NCI-H2081 (cell line): Measurements from ENCODE around the gene PIK3CG.
"Not testable (repeated sequence)": the region's sequence is repeated elsewhere in the genome, so short reads cannot be mapped to it uniquely, and the experiment has no call there.

Experiments
- DNase-seq, 2 experiments: peaks; one replicate each; lab custom pipeline; 2025; lab: John Stamatoyannopoulos, UW

PIK3CG gene

DNA sequence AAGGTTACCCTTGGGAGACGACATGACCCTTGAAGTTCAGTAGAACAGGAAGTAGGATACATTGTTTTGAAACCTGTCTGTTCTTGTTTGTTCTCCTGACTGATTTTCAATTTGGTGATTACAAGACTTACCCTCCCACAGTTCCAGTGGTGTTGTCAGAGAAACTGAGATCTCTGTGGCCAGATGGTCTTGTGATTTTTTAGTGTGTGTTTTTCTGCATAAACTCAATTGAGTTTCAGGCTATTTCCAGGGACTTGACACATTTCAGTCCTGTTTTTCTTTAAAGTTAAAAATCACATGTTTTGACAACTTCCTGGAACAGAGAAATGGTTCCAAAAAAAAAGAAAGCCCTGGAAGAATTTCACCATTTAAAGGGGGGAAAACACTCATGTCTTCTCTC lies 22.3 kb downstream of the PIK3CG start:
- DNase-seq, result no peak

DNA sequence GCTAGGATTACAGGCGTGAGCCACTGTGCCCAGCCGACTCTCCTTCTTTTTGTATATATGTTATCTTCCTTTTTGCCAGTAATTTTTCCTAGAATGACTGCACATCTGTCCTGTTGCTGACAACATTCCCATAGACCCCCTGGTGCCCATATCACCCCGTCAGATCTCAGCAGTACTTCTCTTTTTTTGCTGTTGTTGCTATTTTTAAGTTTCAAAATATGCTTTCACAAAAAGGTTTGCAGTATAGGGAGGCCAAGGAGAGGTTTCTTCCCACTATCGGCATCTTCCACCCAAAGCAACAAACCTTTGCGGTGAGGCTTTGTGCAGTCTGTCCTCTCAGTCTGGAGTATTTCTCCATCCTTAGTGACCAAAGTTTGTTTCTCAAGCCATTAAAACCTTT lies 23.1 kb downstream of the PIK3CG start:
- no peak for DNase-seq

DNA sequence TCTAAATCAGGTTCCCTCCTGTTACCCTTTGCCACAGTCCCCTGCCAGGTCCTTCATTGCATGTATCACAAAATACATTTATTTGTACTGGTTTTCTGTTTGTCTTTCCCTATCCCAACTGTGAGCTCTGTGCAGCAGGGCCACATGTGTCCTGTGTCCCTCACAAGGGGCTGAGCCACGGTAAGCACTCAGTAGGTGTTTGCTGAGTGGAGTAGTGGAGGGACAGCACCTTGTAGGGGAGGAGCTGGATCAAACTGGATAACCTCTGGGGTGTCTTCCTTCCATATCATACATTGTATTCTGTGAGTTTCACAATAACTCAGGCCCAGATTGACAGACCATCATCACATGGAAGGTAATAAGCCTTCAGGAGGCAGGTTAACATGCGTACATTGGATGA lies 25.9 kb downstream of the PIK3CG start:
- no peak for DNase-seq

DNA sequence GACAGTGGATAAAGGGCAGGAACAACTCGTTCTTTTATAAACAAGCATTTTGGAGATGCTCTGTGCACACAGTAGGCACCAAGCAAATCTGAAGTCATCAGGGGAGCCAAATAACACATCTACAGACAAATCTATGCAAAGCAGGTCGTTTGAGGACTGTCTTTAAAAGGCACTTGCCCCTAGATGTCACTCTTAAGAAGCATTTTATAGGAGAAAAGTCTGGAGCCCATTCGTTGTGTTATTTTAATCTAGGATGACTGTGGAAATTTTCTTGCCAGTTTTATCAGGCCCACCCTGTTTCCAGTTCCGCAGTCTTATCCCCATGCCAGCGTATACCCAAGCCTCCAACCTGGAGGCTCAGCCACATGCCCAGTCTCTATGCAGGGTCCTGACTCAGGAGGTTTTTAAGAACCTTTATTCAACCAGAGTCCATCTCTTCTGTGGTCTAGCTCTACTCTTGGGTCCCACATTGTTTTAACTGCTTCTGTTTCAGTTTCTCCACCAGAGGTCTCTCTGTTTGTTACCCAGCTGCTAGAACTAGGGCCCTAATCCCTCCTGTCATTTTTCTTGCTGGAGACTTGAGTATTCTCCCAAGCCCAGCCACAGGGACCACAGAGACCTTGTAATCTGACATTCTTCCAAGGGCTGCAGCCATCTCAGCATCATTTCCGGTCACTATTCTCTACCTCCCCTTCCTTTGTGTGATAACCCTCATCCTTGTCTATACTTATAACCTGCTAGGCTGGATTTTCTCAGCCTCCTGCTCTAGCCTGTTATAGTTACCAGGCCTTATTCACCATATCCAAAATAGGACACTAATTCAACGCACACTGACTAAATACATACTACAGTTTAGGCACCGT lies 26.7 kb downstream of the PIK3CG start:
- peak; percentile 43 to 51 for DNase-seq

DNA sequence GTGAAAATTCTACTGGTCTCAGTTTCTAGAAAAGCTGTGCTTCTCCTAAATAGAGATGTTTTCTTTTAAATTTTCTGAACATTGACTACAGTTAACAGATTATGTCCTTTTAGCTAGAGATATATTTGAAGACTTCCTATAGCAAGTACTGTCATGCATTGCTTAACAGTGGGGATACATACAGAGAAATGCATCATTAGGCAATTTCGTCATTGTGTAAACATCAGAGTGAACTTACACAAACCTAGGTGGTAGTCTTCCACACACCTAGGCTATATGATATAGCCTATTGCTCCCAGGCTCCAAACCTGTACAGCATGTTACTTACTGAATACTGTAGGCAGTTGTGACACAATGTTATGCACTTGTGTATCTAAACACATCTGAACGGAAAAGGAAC lies 28.5 kb downstream of the PIK3CG start:
- no peak for DNase-seq

DNA sequence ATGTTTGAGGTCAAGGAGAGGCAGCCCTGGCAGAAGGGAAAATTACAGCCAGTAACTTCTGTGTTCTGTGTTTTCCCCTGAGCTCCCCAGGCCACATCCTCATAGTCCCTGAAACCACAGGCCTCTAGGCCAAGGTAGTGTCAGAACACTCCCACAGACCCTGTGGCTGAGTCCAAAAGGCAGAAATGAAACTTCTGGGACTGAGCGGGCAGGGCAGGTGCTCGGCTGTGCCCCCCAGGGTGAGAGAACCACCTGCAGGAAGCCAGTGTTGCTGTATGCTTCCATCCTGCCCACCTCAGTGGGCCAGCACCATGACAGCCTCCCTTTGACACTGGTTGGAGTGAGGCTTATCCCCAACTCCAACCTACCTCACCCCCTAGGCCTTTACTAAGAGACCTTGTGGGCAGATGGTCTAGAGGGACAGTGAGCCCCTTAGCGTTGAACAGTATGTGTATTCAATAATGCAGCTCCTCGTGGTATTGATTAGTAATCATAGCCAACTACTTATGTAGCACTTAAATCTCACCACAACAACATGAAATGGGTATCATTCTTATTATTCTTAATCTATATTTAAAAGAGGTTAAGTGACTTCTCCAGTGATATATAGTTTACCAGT lies 30.3 kb downstream of the PIK3CG start:
- no peak for DNase-seq

DNA sequence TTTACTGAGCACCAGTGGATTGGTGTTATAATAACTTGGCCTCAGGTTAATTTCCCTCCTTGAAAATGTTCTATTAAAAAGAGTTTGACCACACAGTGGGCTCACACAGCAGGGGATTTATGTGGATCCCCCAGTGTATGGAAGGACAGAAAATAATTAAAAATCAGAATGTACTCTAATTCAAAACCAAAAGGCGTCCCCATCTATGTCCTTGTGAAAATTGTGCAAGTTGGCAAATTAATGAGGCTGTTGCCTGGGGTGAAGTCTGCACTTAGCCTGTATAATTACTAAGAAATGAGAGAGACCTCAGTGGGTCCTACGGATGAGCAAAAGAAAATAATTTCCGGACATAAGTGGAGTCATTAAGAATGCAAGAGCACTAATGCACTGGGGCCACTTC lies 31.1 kb downstream of the PIK3CG start:
- no peak for DNase-seq

DNA sequence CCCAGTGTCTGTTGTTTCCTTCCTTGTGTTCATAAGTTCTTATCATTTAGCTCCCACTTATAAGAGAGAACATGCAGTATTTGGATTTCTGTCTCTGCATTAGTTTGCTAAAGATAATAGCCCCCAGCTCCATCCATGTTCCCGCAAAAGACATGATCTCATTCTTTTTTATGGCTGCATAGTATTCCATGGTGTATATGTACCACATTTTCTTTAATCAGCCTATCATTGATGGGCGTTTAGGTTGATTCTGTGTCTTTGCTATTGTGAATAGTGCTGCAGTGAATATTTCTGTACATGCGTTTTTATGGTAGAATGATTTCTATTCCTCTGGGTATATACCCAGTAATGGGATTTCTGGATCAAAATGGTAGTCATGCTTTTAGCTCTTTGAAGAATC lies 32.5 kb downstream of the PIK3CG start:
- DNase-seq, result not testable (repeated sequence)

DNA sequence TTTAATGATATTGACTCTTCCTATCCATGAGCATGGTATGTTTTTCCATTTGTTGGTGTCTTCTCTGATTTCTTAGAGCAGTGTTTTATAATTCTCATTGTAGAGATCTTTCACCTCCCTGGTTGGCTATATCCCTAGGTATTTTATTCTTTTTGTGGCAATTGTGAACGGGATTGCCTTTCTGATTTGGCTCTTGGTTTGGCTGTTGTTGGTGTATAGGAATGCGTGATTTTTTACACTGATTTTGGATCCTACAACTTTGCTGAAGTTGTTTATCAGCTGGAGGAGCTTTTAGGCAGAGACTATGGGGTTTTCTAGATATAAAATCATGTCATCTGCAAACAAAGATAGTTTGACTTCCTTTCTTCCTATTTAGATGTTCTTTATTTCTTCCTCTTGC lies 33.9 kb downstream of the PIK3CG start:
- not testable (repeated sequence) for DNase-seq

DNA sequence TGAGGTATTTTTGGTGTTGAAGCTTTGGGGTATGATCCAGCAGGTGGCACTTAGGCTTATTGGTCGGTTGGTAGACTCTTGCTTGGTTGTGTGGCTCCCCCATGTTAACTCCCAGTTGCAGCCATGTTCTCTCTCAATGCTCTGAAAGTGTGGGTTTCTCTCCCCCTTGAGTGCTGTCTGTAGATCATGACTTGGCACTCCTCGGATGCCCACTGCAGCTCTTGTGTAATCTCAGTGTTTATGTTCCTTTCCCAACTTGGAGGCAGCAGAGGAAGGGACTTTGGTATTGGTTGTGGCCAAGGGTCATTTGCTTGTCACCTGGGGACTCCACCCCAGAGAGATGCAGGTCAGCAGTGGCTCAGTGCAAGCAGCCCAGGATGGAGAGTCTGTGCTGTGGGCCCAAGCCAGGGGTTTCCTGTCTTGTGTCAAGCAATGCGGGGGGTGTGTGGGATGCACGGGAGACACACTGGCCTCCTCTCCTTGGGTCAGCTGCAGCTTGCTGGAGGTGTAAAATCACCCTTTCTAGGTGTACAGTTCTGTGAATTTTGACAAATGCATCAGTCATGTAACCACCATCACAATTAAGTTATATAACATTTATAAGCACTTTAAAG lies 36.9 kb downstream of the PIK3CG start:
- DNase-seq, result no peak

DNA sequence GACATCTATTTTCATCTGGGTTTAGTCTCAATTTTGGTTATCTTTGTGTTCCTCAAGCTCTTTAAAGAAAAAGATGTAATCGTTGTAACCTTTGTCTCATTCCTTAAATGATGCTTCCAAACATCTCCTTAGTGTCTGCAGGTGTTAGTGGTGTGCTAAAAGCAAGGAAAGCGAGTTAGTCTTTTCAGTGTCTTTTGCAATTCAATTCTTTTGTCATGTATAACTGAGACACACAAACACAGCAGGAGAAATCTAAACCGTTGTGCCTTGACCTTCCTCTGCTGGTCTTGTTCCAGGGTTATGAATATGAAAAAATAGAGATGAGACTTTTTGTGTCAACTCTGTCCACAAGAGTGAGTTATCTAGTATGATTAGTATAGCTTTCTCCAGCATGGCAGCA lies 40.7 kb downstream of the PIK3CG start:
- no peak for DNase-seq

DNA sequence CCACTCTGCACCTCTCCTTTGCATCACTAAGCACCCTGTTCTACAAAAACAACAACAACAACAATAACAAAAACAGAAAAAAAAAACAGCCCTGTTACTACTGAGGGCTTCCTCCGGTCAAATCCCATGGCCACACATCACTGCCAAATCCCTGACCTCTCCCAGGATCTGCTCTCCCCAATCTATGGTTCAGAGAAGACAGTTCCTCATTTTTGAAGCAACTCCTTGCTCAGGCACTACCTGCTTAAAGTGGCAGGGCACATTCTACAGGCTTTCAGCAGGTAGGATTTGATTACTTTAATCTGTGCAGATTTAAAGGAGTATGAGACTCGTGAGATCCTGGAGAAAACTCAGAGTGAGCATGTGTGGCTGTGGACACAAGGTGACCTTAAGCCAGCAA lies 46.9 kb downstream of the PIK3CG start:
- DNase-seq, result no peak

DNA sequence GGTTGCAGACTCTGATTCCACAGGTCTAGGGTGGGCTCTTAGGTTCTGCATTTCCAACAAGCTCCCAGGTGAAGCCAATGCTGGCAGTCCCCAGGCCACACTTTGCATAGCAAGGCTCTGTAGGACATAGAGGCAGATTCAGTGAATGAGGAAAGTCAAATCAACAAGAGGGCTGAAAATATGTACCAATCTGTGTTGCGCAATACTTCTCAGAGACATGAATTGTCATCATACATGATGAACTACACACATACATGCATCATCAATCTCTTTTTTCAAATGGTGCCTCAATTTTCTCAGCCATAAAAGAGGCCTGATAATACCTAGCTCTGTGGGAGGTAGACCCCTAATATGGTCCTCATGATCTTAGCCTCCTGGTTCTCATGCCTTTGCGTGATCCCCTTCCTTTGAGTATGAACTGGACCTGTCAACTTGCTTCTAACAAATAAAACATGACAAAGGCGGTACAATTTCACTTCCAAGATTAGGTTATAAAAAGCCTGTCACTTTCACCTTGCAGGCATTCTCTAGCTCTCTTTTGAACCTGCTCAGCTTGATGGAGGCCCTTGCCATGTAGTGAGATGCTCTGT lies 49.0 kb downstream of the PIK3CG start:
- DNase-seq, result no peak

DNA sequence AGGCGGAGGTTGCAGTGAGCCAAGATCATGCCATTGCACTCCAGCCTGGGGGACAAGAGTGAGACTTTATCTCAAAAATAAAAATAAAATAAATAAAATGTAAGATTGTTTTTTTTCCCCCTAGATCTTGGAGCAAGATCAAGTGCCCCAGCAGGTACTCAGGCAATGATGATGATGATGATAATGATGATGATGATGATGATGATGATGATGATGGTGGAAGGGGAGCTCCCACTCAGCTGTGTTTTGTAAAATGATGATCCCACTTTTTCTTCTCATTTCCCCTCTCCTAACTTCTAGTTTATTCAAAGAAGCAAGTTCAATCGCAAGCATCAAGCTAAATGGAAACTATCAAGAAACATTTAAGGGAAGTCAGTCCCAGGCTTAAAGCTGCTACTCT lies 50.3 kb downstream of the PIK3CG start:
- DNase-seq, result no peak

DNA sequence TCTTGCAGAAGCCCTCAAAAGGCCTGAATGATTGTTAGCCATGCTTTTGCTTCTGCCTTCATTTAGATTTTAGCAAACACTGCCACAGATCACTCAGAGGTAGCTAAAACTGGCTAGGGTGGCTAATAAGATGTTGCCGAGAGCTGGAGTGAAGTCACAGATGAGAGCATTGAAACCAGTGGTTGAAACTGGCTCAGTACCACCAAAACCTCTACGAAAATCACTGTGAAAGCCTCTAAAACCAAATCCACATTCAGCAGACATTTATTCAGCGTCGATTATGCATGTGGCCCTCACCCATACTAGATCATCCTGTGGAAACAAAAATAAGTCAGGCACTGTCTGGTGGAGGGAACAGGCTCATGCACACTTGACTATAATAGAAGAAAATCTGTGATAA lies 50.8 kb downstream of the PIK3CG start:
- no peak for DNase-seq

DNA sequence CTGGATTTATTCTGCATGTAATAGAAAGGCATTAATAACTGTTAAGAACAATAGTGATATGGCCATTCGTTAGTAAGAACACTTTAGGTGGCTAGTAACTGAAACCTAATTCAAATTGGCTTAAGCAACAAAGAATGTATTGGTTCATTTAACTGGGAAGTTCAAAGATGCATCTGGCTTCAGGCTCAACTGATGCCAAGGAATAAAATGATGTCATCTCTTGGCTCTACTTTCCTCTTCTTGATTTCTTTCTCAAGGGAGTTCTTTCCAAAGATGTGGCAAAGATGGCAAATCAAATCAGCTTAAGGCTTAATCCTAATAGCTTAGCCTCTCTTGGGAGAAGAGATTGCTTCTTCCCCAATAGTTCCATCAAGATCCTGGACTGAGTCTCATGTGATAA lies 51.6 kb downstream of the PIK3CG start:
- DNase-seq, result no peak

DNA sequence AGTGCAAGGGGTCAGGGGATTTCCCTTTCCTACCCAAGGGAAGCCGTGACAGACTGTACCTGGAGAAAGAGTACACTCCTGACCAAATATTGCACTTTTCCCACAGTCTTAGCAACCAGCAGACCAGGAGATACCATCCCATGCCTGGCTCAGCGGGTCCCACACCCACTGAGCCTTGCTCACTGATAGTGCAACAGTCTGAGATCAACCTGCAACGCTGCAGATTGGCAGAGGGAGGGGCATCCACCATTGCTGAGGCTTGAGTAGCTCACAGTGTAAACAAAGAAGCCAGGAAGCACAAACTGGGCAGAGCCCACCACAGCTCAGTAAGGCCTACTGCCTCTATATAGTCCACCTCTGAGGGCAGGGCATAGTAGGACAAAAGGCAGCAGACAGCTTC lies 53.9 kb downstream of the PIK3CG start:
- no peak for DNase-seq

DNA sequence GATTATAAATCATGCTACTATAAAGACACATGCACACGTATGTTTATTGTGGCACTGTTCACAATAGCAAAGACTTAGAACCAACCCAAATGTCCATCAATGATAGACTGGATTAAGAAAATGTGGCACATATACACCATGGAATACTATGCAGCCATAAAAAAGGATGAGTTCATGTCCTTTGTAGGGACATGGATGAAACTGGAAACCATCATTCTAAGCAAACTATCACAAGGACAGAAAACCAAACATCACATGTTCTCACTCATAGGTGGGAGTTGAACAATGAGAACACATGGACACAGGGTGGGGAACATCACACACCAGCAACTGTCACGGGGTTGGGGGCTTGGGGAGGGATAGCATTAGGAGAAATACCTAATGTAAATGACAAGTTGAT lies 59.4 kb downstream of the PIK3CG start:
- DNase-seq, result not testable (repeated sequence)

DNA sequence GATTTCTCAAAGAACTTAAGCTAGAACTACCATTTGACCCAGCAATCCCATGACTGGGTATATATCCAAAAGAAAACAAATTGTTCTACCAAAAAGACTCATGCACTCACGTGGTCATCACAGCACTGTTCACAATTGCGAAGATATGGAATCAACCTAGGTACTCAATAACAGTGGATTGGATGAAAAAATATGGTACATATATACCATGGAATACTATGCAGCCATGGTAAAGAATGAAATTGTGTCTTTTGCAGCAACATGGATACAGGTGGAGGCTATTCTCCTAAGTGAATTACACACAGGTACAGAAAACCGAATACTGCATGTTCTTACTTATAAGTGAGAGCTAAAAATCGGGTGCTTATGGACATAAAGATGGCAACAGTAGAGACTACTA lies 61.8 kb downstream of the PIK3CG start:
- no peak for DNase-seq

DNA sequence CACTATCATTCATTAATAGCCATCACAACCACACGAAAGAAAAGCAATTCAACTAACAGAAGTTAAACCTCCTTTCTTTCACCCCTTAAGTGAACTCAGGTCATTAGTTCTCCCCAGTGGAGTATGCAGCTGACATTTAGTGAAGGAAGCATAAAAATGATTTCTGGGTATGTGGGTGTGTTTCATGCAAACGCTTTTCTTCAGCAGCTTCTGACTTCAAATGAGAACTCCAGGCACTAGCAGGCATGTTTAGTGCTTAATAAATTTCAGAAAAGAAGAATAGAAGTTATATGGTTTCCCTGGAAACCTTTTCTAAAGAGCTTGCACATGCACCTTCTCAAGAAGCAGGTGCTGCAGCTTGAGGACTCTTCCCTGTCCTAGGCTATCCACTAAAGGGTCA lies 62.5 kb downstream of the PIK3CG start:
- no peak for DNase-seq

DNA sequence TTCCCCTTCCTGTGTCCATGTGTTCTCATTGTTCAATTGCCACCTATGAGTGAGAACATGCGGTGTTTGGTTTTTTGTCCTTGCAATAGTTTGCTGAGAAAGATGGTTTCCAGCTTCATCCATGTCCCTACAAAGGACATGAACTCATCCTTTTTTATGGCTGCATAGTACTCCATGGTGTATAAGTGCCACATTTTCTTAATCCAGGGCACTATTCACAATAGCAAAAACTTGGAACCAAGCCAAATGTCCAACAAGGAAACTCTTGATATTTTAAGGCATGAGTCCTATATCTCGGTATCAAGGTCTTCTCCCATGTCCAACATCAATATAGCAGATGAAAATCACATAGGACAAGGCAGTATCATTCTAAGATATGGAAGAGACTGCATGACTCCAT lies 64.5 kb downstream of the PIK3CG start:
- not testable (repeated sequence) for DNase-seq

DNA sequence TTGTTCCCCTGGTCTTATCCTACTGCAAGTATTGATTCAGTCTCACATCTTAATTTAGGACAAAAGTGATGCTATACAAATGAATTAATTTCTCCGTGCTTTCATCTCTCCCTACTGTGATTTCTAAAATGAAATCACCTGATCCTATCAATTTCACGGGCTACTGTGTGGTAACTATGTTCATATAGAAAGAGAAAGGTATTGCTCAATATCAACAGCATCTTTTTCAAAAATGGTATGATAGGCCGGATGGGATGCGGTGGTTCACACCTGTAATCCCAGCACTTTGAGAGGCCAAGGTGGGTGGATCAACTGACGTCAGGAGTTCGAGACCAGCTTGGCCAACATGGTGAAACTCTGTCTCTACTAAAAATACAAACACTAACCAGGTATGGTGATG lies 71.2 kb downstream of the PIK3CG start:
- DNase-seq, result no peak

DNA sequence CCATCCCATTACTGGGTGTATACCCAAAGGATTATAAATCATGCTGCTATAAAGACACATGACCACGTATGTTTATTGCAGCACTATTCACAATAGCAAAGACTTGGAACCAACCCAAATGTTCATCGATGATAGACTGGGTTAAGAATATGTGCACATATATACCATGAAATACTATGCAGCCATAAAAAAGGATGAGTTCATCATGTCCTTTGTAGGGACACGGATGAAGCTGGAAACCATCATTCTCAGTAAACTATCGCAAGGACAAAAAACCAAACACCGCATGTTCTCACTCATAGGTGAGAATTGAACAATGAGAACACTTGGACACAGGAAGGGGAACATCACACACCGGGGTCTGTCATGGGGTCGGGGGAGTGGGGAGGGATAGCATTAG lies 73.0 kb downstream of the PIK3CG start:
- not testable (repeated sequence) for DNase-seq
